HTERT RPE-1 (cell line): ENCODE results near the gene CDH13.

Experiments
- in situ Hi-C: fragments of 300-500 bp; cut with MboI; formaldehyde crosslinking; loops from 4 replicates; pipeline ENCODE4 v1.14.3; 2020; ENCODE audit warnings: low sequenced_read_pairs

CDH13 gene

DNA sequence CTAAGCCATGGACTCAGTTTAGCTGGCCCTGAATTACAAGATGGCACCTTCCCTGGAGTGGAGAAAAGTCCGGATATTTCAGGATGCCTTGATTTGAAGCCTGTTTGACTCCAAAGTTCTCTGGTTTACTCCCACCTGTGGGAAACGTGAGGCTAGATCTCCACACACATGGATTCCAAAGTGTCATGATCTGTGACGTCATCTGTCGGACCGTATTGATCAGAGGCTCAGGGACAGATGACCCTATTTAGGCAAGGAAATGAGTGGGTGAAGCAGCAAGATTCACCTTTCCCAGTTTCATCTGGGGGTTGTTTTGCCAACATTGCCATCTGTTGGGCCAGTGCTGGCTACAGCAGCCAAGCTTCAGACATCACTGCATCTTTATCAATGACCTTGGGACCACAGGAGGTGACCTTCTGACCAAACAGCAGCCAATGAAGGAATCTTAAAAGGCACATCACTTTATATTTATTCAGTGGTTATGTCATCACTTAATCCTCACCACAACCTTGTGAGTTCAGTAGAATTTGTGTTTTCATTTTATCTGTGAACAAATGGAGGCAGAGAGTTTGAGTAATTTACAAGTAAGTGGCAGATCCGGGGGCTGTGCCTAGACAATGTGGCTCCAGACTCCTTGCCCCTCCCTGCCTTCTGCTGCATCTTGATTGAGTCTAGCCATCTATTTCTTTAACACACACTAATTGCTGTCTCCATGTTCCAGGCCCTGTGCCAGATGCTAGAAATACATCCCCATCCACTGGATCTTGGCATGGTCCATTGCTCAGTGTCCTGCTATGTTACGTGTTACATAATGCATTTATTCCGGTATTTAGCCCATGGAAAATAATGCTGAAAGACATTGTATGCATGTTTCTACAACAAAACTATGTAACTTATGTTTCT, 1.5 kb upstream of the CDH13 start:
- in situ Hi-C loops = no loop called here

DNA sequence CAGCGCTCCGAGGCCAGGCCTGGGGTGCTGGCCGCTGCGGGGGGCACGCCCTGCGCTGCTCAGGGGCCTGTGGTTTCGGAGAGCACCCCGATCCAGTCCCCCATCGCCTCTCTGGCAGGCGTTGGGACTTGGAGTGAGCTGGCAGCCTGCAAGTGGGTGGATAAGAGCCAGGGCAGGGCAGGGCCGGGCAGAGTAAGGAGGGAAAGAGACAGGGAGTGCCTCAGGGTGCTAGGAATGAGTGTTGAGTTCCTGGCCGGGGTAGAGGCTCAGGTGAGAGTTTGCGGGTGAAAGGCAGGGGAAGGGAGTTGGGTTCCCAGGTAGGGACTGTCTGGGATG, 1.3 kb downstream of the CDH13 start:
- in situ Hi-C loops = no loop called here

DNA sequence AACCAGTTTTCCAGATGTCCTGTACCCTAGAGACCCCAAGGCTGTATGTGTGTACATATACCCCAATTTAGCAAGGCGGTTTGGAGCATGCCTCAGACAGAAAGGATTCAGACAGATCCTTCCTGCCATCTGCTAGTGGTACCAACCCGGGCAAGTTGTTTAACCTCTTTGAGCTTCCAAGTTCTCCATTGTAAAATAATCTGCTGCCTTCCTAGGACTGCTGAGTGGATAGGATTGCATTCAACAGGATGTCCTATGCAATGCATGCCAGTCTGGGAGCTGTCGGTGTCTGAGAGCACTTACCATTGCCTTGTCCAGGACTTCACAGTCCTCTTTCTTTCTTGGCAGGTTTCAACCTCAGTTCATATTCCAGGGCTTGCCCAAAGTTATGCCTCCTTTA, 1.9 kb downstream of the CDH13 start:
- in situ Hi-C loops = no loop called here

DNA sequence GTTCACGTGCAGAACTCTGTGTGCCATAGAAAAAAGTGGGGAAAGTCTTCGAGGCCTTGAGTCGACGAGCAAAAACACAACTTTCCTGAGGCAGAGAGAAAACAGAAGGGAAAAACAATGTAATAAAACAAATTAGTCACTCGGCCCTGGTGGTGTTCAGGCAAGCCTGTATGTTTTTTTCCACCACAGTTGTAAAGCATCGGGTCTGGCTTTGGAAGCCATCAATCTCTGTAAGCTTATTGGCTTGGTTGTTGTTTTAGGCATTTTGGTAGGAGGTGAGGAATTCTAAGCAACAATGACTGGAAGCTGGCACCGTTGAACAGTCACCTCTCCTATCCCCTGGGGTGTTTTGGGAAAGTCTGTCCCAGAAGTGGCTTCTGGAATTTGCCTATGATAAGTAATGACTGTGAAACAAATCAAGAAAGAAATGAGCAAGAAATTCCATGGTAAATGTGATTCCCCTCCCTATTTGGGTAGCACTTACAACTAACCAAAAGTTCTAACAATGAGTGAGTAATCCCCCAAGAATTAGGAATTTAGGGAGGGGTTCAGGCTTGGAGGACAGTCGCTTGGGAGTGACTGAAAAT, 2.8 kb downstream of the CDH13 start:
- in situ Hi-C loops = no loop called here

DNA sequence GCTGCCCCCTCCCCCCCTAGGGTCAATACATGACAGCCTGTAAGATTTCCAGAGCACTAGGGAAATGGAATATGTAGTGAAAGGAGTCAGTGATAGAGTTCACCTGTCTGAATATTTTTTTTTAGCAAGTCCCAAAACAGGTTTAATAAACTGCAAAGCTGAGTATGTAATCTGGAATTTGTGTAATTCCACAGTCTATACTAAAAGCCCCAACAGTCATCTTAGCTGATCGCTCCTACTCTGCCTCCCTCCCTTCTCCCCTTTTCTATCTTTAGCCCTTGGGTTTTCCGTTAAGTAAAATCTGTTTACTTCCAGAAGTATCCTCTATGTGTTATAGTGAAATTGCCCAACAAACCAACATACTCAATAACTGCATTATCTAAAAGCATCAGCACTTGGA, 3.5 kb downstream of the CDH13 start:
- in situ Hi-C loops = no loop called here

DNA sequence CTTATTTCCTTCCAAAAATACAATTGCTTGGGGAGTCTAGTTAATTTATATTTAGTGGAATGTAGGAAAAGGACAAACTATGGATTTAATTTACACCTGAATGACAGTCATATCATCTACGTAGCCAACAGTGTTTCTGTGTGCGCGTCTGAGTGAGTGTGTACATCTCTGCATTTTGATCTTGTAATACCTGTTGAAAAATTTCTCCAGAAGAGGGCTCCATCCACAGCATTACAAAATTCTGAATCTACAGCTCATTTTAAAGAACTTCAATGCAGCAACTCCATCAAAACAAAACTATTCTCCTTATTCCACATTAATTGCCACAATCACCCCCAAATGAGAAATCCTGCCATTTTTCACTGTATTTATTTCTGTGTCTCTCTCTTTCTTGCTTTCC, 3.9 kb downstream of the CDH13 start:
- in situ Hi-C loops = no loop called here

DNA sequence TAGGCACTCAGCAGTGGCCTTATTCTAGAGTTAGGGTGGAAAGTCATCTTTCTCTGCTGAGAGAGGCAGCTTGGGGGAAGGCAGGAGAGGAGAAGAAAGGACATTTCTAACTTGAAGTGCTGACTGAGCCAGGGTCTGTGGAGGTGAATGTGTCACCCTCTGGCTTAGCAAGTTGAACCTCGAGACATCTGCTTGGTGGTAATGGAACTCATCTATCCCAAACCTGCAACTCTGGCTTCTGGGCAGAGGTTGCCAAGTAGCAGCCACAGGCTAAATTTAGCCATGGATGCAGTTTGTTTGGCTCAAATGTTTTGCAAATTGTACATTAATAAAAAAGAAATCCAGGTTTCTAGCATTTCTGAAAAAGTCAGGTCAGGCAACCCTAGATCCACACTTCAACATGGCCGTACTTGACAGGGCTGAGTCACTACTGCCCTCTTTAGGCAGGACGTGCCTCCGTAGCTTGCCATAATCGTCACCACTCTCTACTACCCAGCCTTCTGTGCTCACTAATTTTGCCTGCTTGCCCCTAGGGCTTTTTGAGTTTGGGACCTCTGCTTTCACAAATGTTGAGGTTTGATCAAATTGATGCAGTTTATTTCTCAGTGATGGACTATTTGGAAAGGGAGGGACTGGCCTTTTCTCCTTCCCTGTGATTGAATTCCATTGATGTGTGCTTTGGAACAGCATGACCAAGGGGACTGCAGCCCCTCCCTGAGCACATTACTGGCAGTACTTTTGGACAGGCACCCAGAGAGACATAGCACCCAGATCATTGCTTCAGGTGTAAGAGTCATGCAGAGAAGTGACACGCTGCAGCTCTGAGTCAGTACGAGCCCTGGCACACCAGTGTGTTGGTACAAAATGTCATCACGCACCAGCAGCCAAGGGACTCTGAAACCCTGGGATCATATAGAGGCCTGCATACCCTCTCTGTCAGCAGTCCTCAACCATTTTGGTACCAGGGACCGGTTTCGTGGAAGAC, 5.2 kb downstream of the CDH13 start:
- in situ Hi-C loops = no loop called here

DNA sequence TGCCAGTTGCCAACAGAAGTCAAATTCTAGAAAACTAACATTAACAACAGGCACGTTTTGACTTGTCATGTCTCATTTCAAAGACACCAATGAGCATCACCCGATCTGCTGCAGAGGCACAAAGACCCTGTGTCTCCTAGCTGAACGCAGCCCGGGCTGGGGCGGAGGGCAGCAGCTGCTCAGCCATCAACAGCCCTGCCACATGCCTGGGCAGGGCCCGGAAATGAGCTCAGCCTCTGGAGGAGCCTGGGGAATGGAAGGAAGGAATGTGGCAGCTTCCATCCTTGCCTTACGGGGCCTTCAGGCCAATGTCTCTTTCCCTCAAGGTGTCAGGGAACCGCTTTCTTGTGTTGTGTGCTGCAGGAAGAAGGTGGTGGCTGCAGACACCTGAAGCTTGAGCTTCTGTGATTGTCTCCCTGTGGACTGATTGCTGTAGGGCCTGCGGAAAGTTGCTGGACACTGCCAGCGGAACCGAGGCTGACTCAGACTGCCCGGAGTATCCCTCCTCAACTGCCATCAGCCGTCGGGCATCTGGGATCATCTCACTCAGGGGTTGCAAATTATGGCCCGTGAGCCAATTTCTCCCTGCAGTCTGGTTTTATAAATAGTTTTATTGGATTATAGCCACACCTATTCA, 7.3 kb downstream of the CDH13 start:
- in situ Hi-C loops = no loop called here

DNA sequence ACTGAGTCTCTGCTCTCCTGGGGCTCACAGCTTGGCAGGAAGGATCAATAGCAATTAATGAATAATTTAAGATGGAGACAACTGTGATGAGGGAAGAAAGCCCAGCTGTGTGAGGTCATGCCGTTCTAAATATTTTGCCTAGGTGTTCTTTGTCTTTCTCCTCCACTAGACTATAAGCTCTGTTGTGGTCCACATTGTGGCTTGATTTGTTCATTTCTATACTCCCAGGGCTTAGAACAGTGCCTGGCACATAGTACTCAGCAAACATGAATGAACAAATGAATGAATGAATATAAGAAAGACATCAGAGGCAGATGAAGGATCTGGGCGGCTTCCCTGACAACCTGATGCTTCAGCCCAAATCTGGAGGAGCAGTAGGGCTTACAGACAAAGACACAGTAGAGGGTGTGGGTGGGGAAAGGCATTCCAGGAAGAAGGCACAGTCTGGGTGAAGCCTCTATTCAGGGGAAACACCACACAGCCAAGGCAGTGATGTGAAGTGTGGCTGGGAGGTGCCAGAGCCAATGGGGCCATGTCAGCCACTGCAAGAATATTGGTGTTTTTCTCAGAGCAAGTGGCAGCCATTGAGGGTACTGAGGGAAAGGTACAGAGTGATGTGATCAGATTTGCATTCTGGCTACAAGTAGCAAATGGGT, 8.3 kb downstream of the CDH13 start:
- in situ Hi-C loops = no loop called here

DNA sequence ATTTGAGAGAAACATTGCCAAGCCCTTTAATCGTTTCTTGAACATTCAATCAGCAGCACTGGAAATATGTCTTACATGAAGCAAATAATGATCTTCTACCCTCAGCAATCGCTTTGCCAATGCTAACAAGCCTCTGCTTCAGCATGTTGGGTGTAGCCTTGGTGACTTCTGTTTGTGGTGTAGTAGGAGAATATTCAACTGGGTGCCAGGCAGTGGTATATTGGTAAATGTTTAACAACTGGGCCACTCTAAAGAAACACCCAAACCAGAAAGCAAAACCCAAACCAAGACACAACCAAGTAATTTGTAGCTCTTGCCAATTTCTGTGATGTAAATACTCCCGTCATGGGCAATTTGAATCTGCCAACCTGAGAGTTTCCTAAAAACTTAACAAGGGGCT, 9.7 kb downstream of the CDH13 start:
- in situ Hi-C loops = no loop called here

DNA sequence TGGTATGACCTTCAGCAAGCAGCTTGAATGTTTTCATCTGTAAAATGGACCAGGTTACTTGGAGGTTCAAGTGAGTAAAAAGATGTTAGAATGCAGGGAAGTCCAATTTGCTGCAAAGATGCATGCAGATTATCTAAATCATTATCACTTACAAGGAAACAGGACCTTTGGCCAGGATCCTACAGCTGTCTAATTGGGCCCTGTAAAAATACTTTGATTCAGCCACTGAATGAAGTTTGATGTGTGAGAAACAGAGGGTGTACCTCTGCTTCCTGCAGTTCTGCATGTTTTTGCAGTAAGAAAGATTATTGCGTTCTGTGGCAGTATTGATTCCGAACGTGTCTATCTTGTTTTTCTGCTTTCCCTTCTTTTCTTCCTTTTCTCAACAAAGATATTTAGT, 10.2 kb downstream of the CDH13 start:
- in situ Hi-C loops = no loop called here

DNA sequence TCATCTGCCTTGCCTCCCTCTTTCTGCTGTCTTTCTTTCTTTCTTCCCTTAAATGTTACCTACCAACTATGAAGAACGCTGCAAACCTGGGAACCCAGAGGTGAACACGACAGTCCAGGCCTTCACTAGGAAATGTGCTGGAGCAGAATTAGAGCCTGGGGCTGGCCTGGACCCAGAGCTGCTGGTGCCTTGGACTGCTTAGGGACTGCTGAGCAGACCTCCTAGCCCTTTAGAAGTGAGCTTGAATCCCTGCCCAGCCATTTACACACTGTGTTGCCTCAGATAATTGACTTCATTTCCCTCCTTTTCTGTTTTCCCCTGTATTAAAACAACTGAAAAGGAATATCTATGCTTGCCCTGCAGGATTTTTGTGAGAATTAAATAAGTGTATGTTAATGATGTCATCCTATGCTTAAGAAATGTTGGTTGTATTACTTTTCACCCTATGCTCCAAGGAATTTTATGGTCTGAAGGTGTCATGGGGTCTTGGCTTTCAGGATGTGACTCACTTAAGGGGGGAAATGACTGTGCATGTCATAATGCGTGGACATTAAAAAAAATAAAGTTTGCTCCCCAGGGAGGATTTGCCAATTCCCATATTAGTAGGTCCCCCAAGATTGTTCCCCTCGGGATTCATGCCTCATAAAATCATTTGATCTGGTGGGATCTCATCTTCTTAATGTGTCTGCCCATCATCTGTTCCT, 11.5 kb downstream of the CDH13 start:
- in situ Hi-C loops = no loop called here

DNA sequence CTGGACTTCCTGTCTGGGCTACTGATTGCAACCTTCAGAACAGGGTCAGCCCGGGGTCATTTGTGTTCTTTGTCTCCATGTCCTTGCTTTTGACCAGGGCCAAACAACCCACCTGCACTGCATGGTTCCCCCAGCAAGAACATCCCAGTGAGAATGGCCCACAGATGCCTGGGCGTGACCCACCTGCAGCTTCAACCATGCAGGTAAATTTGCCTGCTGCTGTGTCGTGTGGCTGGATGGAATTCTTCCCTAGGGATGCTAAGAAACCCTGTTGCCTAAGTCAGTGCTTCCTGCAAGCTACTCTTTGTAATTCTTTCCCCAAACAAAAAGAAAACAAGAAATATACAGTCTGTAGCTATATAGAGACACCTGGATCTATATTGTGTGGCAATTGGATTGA, 12.5 kb downstream of the CDH13 start:
- in situ Hi-C loops = no loop called here

DNA sequence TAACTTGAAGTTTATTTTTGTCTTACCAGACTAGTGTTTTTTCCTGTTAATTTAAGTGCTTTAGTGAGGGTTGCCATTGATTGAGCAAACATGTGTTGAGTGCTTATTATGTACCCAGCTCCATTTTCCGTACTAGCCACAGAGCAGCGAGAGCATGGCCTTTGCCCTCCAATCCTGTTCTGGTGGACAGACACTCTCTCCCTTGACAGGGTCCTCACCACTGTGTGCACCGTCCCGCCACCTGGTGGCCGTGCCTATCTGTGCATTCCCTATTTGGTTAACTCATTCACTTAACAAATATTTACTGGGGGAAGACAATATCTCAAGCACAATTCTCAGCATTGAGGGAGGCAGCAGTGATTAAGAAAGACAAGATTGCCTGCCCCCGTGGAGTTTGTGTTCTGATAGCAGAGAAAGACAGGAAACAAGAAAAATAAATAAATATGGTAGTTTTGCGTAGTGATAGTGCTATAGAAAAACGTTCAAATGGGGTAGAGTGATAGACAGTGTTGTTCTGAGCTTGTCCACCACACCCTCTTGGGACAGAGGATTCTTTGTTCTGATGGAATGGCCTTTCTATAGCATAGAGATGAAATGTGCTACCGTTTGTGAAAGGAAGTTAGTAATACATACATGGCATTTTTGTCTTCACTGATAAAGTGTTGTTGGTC, 13.0 kb downstream of the CDH13 start:
- in situ Hi-C loops = no loop called here

DNA sequence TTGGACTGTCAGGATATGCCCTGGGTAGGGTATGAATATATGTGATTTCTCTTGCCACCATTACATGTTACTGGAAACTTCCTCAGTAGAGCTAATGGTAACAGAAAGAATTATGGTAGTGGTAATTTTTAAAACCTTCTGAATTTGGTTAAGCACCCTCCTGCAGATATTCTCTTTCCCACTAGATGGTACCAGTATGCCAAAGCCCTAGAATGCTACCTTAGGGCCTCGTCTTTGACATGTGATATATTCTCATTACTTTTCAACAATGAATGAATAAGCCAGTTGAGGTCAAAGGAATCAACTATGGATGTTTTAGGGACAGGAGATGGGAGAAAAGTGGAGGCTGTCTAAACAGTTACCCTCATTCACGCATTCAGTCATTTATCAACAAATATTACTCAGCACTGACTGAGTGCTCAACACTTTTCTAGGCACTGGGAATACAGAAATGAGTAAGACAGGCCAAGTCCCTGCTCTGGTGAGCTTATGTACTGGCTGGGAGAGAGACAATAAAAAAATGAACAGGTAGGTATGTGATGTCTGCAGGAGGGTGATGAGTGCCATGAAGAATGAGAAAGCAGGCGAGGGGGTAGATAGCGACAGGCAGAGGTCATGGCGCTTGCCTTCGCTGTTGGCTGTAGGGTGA, 14.7 kb downstream of the CDH13 start:
- in situ Hi-C loops = no loop called here

DNA sequence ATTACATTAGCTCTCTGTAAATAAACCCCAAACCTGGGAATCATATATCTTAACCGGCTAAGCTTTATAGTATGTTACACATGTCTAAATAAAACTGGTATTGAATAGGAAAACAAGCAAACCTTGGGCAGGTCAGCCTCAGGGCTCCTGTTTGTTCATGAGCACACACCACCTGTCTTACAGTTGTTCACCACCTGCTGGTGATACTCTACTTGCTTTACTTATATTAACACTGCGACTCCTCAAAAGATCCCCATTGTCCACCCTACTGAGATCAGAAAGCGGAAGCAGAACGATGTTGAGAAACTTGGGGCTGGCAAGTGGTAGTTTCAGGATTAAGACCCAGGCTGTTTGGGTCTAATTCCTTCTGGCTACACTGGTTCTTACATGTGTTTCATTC, 16.4 kb downstream of the CDH13 start:
- in situ Hi-C loops = no loop called here

DNA sequence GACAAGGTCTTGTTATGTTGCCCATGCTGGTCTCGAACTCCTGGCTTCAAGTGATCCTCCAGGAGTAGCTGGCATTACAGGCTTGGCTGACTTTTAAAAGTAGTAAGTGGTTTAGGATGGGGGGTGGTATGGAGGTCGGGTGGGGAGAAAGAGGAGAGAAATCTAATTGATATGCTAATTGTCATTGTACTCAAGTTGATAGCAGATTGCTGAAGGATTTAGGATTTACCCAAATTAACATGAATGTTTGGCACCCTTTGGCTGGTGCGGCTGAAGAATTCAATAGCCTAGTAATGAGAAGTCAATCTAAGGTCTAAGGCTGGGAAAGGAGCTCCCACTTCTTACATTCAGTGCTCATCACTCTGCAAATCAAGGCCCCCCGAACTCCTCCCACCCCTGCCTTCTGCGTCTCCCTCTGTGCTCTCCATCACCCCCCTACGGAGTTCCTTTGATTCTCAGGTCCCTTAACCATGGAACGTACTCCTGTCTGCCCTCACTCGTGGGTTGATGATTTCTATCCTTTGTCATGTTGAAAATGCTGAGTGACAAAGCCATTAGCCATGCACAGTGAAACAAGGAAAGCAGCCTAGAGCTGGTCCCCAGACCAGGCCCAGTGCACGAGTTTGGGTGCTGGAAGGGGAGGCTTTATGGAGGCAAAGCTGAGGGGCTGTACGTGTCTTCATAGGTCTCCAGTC, 17.3 kb downstream of the CDH13 start:
- in situ Hi-C loops = no loop called here

DNA sequence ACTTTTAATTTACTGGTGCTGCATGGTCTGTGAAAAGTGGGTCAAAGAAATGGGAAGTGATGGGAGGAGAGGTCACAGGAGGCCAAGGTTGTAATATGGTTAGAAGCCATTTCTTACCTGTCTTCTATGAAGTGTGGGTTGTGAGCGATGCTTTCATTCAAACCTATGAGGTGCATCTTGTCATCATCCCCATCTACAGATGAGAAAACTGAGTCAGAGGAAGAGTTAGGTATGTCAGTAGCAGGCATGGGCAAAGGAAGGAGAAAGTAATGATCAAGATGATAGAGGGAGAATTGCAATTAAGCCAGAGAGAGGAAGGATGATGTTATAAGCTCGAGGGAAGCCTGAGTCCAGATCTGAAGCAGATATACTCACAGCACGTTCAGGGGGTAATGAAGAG, 19.7 kb downstream of the CDH13 start:
- in situ Hi-C loops = no loop called here
